ENCODE data around the gene NEO1.
A peak's percentile ranks its signal among the peaks of the same experiment; 100 is the strongest.

Gene NEO1, protein sequence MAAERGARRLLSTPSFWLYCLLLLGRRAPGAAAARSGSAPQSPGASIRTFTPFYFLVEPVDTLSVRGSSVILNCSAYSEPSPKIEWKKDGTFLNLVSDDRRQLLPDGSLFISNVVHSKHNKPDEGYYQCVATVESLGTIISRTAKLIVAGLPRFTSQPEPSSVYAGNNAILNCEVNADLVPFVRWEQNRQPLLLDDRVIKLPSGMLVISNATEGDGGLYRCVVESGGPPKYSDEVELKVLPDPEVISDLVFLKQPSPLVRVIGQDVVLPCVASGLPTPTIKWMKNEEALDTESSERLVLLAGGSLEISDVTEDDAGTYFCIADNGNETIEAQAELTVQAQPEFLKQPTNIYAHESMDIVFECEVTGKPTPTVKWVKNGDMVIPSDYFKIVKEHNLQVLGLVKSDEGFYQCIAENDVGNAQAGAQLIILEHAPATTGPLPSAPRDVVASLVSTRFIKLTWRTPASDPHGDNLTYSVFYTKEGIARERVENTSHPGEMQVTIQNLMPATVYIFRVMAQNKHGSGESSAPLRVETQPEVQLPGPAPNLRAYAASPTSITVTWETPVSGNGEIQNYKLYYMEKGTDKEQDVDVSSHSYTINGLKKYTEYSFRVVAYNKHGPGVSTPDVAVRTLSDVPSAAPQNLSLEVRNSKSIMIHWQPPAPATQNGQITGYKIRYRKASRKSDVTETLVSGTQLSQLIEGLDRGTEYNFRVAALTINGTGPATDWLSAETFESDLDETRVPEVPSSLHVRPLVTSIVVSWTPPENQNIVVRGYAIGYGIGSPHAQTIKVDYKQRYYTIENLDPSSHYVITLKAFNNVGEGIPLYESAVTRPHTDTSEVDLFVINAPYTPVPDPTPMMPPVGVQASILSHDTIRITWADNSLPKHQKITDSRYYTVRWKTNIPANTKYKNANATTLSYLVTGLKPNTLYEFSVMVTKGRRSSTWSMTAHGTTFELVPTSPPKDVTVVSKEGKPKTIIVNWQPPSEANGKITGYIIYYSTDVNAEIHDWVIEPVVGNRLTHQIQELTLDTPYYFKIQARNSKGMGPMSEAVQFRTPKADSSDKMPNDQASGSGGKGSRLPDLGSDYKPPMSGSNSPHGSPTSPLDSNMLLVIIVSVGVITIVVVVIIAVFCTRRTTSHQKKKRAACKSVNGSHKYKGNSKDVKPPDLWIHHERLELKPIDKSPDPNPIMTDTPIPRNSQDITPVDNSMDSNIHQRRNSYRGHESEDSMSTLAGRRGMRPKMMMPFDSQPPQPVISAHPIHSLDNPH (N-terminal part only)

DNA sequence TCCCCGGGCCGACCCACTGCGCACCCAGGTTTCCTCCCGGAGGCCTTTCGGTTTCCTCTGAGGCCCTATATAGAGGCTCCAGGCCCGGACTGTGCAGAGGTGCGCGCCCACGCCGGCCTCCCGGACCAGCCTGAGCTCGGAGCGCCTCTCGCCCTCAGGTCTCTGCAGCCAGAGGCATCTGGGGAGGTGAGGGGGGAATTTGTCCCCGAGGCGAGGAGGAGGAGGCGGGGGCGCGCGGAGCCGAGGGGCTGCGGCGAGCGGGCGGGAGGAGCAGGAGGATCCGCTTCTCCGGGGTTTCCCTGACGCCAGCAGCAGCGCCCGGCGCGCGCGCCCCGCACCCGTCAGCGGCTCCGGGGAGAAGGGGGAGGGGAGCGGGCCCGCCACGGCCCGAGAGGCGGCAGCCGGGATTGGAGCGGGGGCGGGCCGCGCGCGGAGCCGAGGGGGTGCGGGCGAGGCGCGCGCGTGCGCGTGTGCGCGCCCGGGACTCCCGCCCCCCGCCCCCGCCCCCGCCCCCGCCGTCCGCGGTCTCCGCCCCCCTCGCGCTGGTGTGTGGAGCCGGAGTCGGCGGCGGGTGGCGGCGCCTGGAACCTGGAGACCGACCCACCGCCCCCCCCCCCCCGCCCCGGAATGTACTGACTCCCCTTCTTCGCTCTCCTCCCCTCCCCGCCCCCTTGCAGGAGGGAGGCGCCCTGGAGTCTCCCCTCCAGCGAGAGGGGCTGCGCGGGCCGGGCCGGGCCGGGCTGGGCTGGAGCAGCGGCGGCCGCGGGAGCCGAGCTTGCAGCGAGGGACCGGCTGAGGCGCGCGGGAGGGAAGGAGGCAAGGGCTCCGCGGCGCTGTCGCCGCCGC lies at the start of gene NEO1:
Gene NEO1 (plus strand): TSS at position 657 of the 846 bp plus-strand sequence. CDS start 213 bp downstream, outside the sequence.
- peak; percentile 63 to 70 for DNase-seq (ENCODE audit: low read depth in 1 of 2, low spot score in 1 of 2)

DNA sequence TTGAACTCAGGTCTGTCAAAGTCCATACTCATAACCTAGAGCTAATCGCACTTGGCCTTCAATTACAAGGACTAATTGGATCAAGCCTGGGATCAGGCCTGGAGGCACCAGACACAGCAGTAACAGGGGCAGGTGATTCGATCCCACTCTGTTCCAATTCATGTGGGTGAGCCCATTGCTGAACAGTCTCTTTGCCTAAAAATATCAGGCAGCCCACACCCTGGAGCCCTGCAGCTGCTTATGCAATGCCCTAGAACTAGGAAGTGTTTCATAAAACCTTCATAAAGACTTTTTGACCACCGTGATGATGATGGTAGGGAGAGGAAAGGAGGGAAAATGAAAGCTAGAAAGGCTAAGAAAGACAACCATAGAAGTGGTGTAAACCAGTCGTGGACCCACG lies 47.8 kb upstream of the NEO1 start:
- no peak for DNase-seq (ENCODE audit: low read depth in 1 of 2, low spot score in 1 of 2)

DNA sequence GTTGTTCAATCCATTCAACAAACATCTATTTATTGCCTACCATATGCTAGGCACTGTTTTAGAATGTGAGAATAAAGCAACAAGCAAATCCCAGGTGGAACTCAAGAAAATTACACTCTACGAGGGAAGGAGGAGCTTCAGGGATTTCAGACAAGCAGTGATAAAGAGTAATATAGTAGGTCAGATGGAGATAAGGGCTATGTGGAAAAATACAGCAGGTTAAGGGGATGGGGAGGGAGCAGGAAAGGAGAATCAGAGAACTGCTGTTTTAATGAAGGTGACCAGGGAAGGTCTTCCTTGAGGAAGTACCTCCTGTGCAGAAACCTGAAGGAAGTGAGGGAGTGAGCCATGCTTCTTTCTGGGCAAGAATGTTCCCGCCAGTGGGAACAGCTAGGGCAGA lies 47.2 kb upstream of the NEO1 start:
- no peak for DNase-seq (ENCODE audit: low read depth in 1 of 2, low spot score in 1 of 2)

DNA sequence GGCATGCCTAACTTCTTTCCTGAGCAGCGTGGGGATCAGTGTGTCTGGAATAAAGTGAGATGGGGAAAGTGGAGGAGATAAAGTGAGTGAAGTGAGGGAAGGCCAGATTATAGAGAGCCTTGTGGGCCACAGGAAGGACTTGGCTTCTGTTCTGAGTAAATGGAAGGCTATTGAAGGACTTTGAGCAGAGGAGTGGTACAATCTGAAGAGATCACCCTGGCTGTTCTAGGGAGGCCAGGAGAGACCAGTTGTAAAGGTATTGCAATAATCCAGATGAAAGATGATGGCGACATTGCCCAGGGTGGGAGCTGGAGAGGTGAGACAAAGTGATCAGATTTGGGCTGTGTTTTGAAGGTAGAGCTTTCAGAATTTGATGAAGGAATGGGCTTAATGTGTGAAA lies 46.8 kb upstream of the NEO1 start:
- DNase-seq (ENCODE audit: low read depth in 1 of 2, low spot score in 1 of 2) = no peak

DNA sequence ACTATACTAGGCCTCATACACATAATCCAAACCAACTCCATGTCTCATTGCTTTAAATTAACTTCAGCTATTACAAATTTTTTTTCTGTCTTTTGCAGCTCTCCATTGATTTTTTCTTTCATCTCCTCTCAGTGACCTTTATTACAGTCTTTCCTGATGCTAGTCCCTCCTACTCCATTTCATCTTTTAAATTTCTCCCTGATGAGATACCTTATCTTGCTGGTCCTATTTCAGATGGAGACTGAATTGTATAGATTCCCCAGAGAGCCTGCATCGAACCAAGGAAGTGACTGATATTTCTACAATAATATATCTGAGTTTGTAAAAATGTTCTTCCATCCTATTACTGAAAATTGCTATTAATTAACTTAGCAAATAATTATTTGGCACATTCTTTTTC lies 45.7 kb upstream of the NEO1 start:
- DNase-seq (ENCODE audit: low read depth in 1 of 2, low spot score in 1 of 2) = no peak

DNA sequence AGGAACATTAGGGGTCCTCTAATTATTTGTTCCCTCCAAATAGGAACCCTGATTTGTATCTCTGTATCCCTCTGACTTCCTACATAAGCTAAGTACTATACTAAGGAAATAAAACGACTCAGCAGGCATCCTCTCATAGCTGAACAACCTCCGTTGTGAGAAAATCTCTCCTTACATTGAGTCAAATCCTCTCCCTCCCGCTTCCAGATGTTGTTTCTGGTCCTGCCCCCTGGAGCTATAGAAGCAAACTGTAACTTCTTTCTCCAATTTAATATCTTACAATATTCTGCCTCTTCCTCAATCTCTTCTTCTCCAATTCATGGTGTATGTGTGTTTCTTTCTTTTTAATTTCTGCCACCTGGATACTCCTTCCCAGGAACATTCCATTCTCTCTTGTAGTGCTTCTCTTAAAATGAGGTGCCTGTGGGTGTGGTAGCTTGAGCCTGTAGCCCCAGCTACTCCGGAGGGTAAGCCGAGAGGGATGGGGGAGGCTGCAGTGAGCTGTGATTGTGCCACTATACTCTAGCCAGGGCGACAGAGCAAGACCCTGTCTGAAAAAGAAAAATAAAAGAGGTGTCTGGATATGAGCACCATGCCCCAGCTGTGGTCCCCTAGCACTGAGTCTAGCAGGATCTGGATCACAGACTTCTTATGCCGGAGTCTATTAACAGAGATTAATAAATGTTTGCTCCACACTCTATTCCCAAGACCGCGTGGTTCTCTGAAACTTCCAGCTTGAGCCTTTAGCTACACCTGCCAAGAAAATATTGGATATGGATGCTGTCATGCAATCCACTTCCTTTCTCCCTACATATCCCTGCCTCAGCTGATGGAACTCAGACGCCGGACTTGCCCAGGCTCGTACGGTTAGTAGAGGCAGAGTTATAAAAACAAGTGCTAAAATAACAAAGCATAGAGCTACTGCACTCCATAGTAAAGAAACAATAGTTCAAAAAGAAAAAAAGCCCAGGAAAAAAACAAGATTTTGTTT lies 42.9 kb upstream of the NEO1 start:
- DNase-seq (ENCODE audit: low read depth in 1 of 2, low spot score in 1 of 2) = no peak

DNA sequence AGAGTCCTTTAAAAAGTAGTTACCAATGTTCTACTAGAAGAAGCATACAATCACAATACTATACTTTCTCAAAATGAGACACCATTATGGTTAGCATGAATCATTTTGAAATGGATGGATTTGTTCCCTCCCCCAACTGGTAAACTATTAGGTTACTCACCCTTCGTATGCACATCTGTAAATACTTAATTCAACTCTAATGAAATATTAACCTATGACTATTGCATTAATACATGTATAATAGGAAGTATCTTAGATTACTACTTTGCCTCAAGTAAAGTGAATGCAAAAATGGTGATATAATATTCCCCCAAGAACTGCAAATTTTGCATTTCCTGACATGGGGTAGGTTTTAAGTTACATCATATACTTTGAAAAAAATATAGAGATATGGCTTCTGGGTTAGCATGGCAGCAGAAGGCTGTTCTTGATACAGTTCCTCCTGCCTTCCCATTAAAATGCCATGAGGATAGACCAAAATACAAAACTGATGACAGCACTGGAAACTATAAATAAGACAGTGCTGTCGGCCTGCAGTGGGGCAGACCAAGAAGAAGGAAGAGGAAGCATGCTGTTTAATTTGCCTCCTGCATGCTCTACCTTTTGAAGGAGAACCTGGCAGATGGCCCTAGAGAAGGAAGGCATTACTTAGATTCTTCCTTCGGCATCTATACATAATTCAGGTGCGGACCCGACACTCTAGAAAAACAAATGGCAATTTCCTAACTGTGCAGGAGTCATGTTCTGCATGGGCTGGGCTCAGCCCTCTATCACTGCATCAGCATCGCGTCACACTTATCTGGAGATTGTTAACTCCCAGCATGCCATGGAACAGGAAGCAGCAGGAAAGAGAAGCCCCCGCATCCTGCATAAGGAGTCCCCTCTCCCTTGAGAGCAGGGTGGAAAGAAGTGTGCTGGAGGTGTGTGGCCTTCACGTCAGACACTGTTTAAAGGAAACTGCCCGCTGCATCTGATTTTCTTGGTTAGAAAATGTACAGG lies 41.8 kb upstream of the NEO1 start:
- no peak for DNase-seq (ENCODE audit: low read depth in 1 of 2, low spot score in 1 of 2)

DNA sequence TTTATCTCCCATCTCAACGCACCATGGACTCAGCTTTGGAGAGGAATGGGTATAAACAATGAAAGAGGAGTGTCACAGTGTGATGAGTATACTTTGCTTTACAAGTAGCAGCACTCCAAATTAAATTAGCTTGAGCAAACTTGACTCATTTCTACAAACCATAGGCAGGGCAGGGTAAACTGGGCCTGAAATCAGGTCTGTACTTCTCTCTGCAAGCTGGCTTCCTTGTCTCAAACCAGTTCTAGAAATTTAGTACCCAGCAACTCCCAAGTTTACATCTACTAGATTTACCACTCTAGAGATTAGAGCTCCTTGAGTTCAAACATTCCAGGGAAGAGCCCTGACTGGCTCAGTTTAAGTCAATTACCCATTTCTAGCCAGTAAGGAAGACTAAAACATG lies 37.4 kb upstream of the NEO1 start:
- DNase-seq (ENCODE audit: low read depth in 1 of 2, low spot score in 1 of 2) = no peak

DNA sequence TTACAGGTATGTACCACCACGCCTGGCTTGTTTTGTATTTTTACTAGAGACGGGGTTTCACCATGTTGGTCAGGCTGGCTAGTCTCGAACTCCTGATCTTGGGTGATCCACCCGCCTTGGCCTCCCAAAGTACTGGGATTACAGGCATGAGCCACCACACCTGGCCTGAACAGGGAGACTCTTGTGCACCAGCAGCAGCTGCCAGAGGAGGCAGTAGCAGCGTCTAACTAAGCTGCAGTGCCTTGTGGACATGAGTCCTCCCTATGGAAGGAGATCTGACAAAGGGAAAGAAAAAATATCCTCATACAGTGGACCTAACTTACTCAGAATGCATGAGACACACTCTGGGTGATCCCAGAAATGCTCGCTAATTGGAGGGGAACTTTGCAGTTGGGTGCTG lies 36.8 kb upstream of the NEO1 start:
- no peak for DNase-seq (ENCODE audit: low read depth in 1 of 2, low spot score in 1 of 2)

DNA sequence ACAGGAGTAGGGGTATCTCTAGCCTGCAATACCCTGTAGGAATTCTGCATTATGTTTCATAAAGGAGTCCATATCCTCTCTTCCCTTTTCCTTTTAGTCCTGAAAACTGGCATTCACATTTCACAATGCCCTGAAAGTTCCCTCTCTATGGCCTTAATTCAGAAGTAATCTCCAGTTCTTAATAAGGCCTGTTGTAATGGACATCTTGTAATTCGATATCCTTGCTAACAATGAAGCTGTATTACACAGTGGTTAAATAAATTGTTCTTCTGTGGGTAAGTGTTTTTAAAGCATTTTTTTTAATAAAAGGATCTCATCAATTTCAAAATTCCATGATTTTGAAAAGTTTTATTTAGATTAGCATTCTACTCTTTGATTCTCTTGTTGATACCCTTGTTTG lies 34.3 kb upstream of the NEO1 start:
- DNase-seq (ENCODE audit: low read depth in 1 of 2, low spot score in 1 of 2) = no peak

DNA sequence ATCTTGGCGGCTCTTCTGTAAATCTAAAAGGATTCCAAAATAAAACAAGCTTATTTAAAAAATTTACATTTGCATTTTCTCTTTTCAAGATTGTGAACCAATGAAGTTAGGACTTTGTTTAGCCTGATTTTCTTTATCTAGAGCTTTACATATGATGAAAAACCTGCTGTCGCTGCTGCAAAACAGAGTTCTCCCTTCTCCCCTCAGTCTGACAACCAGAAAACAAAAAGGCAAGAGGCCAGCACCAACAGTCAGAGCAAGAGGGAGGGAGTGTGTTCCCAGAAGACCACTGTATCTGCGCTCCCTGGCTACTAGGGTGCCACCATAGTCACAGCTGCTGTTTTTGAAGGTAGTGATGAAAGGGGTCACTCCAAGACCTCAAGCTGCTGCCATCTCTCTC lies 33.1 kb upstream of the NEO1 start:
- no peak for DNase-seq (ENCODE audit: low read depth in 1 of 2, low spot score in 1 of 2)

DNA sequence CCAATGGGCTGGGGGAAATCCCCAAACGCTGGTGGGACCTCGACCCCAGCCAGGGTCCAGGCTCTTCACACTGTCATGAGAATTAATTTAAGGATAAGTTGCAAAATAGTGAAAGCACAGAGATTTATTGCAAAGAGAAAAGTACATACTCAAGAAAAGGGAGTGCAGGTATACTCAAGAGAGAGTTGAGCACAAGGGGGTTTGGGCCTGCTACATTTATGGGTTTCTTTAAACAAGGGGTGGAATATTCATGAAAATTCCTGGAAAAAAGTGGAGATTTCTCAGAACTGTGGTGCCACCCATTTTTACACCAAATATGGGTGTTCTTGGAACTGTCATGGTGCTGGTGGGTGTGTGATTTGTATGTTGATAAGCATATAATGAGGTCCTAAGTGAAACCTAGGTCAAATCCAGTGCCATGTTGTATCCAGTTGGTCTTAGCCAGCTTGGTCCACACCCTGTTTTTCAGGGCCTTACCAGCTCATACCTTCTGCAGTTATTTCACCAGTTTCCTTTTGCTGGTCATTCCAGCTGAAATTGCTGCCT lies 32.6 kb upstream of the NEO1 start:
- no peak for DNase-seq (ENCODE audit: low read depth in 1 of 2, low spot score in 1 of 2)

DNA sequence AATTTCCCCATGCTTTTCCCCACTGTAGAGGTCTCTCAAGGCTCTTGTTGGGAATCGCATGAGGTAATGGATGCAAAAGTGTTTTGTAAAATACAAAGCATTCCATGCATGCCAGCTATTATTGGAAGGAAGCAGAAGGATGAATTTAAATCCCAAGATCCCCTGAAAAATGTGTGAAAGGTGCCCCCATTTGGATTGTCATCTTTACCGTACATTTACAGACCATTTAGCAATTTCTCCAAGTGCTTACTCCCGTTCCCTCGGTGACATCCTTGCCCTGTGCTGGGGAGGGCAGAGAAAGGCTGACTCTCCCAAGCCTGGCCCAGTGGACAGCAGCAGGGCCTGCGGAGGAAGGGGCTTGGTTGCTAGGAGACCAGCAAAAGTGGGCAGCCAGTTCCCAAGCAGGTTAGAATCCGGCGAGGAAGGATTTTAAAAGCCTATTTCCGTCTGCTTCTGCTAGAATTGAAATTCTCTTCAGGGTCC lies 31.1 kb upstream of the NEO1 start:
- DNase-seq (ENCODE audit: low read depth in 1 of 2, low spot score in 1 of 2) = no peak

DNA sequence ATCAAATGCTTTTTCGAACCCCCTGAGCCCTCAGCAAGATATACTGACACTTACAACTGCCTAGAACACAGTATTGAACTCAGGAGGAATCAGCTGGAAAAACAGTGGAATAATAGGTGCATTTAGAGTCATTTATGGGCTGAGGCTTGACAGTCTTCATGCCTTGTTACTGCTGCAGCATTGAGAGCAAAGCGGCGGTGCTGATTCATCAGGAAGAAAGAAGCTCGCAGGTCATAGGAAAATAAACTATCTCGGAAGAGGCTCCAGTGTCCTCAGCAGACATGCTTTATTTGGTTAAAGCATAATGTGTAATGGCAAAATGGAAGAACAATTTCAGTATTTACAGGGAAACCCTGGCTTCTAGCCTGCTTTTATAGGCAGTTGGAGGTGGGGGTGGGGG lies 30.1 kb upstream of the NEO1 start:
- no peak for DNase-seq (ENCODE audit: low read depth in 1 of 2, low spot score in 1 of 2)

DNA sequence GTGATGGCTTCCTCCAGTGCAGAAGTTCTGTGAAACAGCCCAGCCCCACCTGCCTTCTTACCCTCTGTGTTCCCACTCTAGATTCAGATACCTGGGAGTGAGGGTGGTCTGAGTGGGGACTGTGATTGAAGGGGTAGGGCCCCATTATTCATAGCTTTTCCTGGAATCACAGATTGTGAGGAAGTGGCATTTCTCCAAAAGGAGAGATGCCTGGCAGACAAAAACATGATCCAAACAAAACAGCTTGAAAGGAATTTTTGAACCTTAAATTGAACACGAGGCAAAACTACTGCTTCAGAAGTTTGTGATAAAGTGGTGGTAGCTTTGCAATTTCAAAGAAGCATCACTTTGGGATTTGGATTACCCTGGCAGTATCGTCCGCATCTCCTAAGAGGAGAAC lies 29.2 kb upstream of the NEO1 start:
- no peak for DNase-seq (ENCODE audit: low read depth in 1 of 2, low spot score in 1 of 2)

DNA sequence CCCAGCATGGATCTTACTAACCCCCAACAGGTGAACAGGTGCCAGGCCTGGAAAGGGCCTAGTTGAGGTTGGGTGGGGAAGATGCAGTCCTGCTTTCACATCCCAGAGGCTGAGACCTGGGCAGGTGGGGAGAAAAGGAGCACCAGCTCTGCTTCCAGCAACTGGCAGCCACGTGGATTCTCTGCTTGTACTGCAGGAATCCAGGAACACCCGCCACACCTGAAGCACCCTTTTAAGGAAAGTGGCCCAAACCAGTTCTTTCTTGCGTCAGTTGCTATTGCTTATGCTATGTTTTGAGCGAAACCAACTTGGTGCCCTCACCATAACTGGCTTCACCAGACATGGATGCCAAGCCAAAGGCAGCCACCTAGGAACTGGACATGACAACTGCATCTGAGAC lies 28.1 kb upstream of the NEO1 start:
- DNase-seq (ENCODE audit: low read depth in 1 of 2, low spot score in 1 of 2) = no peak

DNA sequence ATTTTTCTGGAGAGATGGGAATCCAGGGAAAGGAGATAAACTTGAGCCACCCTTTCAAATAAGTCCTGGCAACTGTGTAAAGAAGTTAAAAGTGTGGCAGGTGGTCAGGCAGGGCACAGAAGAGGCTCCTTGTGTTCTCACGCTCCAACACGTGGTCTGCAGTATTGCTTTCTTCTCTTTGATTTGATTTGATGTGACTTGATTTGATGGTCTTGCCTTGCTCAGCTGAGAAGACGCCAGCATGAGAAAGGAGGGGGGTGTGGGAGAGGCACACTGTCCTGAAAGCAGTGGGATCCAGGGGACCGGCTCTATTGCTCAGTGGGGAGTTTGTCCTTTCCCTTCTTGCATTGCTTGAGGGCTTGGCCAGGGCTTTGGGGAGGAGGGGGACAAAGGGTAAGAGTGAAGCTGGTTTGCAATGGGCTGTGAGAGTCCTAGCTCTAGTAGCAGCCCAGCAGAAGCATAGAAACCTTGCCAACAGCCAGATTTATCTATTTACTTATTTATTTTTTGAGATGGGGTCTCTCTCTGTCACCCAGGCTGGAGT lies 25.7 kb upstream of the NEO1 start:
- DNase-seq (ENCODE audit: low read depth in 1 of 2, low spot score in 1 of 2) = no peak

All from stimulated activated CD4-positive, alpha-beta T cell treated with anti-CD3 and anti-CD28 coated beads, Interleukin-15, amount 100 ng/mL, for 1 hour (primary cell).